Stimulated activated memory B cell treated with anti-CD40 and anti-IgM and Interleukin-4, amounts not matched to agents 10 μg/mL and 1 μg/mL and 100 μg/mL, for 72 hours (primary cell): ENCODE measurements around the gene TULP3.

Source experiments
- ATAC-seq: fragments of 150-1000 bp; cut with Tn5 transposase; 2 replicates; pipeline ENCODE4 v1.10.0; 2021
- H3K27ac Mint-ChIP-seq: one replicate; pipeline ENCODE4 v1.8.0; 2022; ENCODE audit warnings: mild to moderate bottlenecking, mixed read lengths
- H3K27me3 Mint-ChIP-seq: one replicate; pipeline ENCODE4 v1.8.0; 2022; ENCODE audit warnings: mixed read lengths
- H3K36me3 Mint-ChIP-seq: one replicate; pipeline ENCODE4 v1.8.0; 2022; ENCODE audit warnings: mixed read lengths
- H3K4me1 Mint-ChIP-seq: one replicate; pipeline ENCODE4 v1.8.0; 2022; ENCODE audit warnings: mixed read lengths
- H3K4me3 Mint-ChIP-seq: one replicate; pipeline ENCODE4 v1.8.0; 2022; ENCODE audit warnings: mild to moderate bottlenecking, moderate library complexity, mixed read lengths
- H3K9me3 Mint-ChIP-seq: one replicate; pipeline ENCODE4 v1.8.0; 2022; ENCODE audit warnings: mixed read lengths

TULP3 gene

GRCh38 chr12:2963154-2963759 is 72.6 kb downstream of the TULP3 start:
- Mint-ChIP-seq H3K4me3 (no peak overlapping the region), H3K27ac (no peak overlapping the region), H3K27me3 (peaks cover 69% of the 10 kb centered on the region), H3K4me1 (peaks cover 18% of the 10 kb centered on the region), H3K9me3 (no peaks in the 10 kb centered on the region), H3K36me3 (no peaks in the 10 kb centered on the region)
- no peak for ATAC-seq

GRCh38 chr12:2963760-2964292 is 73.1 kb downstream of the TULP3 start:
- peaks cover 13% of the 10 kb centered on the region for H3K4me1 Mint-ChIP-seq

GRCh38 chr12:2967651-2968050 is 77.0 kb downstream of the TULP3 start:
- Mint-ChIP-seq H3K27ac (no peak overlapping the region), H3K9me3 (no peaks in the 10 kb centered on the region), H3K4me3 (no peak overlapping the region), H3K4me1 (no peaks in the 10 kb centered on the region), H3K27me3 (peaks cover 47% of the 10 kb centered on the region), H3K36me3 (no peaks in the 10 kb centered on the region)
- ATAC-seq = no peak

More at GRCh38 chr12:2963760-2964292, 73.1 kb downstream of the TULP3 start:
- H3K9me3 Mint-ChIP-seq = no peaks in the 10 kb centered on the region
- H3K27ac Mint-ChIP-seq = no peak overlapping the region
- no peak for ATAC-seq
- H3K4me3 Mint-ChIP-seq = no peak overlapping the region
- no peaks in the 10 kb centered on the region for H3K36me3 Mint-ChIP-seq
- peaks cover 64% of the 10 kb centered on the region for H3K27me3 Mint-ChIP-seq

GRCh38 chr12:2970744-2971143 is 80.1 kb downstream of the TULP3 start:
- peaks cover 34% of the 10 kb centered on the region for H3K27me3 Mint-ChIP-seq
- no peaks in the 10 kb centered on the region for H3K36me3 Mint-ChIP-seq
- H3K9me3 Mint-ChIP-seq = no peaks in the 10 kb centered on the region
- H3K4me3 Mint-ChIP-seq = no peak overlapping the region
- ATAC-seq = peak; percentile 5
- H3K4me1 Mint-ChIP-seq = no peaks in the 10 kb centered on the region
- no peak overlapping the region for H3K27ac Mint-ChIP-seq

GRCh38 chr12:2973566-2973965 is 82.9 kb downstream of the TULP3 start:
- Mint-ChIP-seq H3K4me3 (no peak overlapping the region), H3K9me3 (no peaks in the 10 kb centered on the region), H3K27ac (no peak overlapping the region), H3K36me3 (no peaks in the 10 kb centered on the region), H3K4me1 (no peaks in the 10 kb centered on the region), H3K27me3 (peaks cover 48% of the 10 kb centered on the region)
- no peak for ATAC-seq

GRCh38 chr12:2974560-2974971 is 83.9 kb downstream of the TULP3 start:
- H3K27ac Mint-ChIP-seq = no peak overlapping the region
- no peaks in the 10 kb centered on the region for H3K9me3 Mint-ChIP-seq
- H3K4me3 Mint-ChIP-seq = no peak overlapping the region

GRCh38 chr12:2976581-2976996 is 85.9 kb downstream of the TULP3 start:
- H3K4me3 Mint-ChIP-seq = no peak overlapping the region
- ATAC-seq = no peak

More at GRCh38 chr12:2974560-2974971, 83.9 kb downstream of the TULP3 start:
- peaks cover 50% of the 10 kb centered on the region for H3K27me3 Mint-ChIP-seq
- ATAC-seq = no peak
- no peaks in the 10 kb centered on the region for H3K36me3 Mint-ChIP-seq
- H3K4me1 Mint-ChIP-seq = no peaks in the 10 kb centered on the region

GRCh38 chr12:2977776-2978175 is 87.1 kb downstream of the TULP3 start:
- H3K27me3 Mint-ChIP-seq = peaks cover 48% of the 10 kb centered on the region
- ATAC-seq = no peak
- no peak overlapping the region for H3K4me3 Mint-ChIP-seq
- no peaks in the 10 kb centered on the region for H3K9me3 Mint-ChIP-seq
- H3K4me1 Mint-ChIP-seq = no peaks in the 10 kb centered on the region
- no peak overlapping the region for H3K27ac Mint-ChIP-seq
- no peaks in the 10 kb centered on the region for H3K36me3 Mint-ChIP-seq

More at GRCh38 chr12:2976581-2976996, 85.9 kb downstream of the TULP3 start:
- Mint-ChIP-seq H3K9me3 (no peaks in the 10 kb centered on the region), H3K4me1 (no peaks in the 10 kb centered on the region), H3K27ac (no peak overlapping the region), H3K27me3 (peaks cover 51% of the 10 kb centered on the region), H3K36me3 (no peaks in the 10 kb centered on the region)

GRCh38 chr12:2979806-2980205 is 89.1 kb downstream of the TULP3 start:
- ATAC-seq = no peak
- no peaks in the 10 kb centered on the region for H3K9me3 Mint-ChIP-seq
- H3K4me1 Mint-ChIP-seq = no peaks in the 10 kb centered on the region
- H3K4me3 Mint-ChIP-seq = no peak overlapping the region
- peaks cover 48% of the 10 kb centered on the region for H3K27me3 Mint-ChIP-seq
- no peaks in the 10 kb centered on the region for H3K36me3 Mint-ChIP-seq
- H3K27ac Mint-ChIP-seq = no peak overlapping the region

GRCh38 chr12:2980630-2981029 is 89.9 kb downstream of the TULP3 start:
- H3K36me3 Mint-ChIP-seq = no peaks in the 10 kb centered on the region
- peaks cover 46% of the 10 kb centered on the region for H3K27me3 Mint-ChIP-seq
- ATAC-seq = no peak
- no peaks in the 10 kb centered on the region for H3K9me3 Mint-ChIP-seq
- no peak overlapping the region for H3K27ac Mint-ChIP-seq
- H3K4me3 Mint-ChIP-seq = no peak overlapping the region
- no peaks in the 10 kb centered on the region for H3K4me1 Mint-ChIP-seq

- H3K27me3 Mint-ChIP-seq = peaks cover 34% of the 10 kb centered on the region
- no peaks in the 10 kb centered on the region for H3K4me1 Mint-ChIP-seq
- no peak overlapping the region for H3K27ac Mint-ChIP-seq
Measured at GRCh38 chr12:2982361-2982760, 91.7 kb downstream of the TULP3 start.

GRCh38 chr12:2984249-2984648 is 93.6 kb downstream of the TULP3 start:
- no peak overlapping the region for H3K27ac Mint-ChIP-seq
- no peaks in the 10 kb centered on the region for H3K36me3 Mint-ChIP-seq
- ATAC-seq = no peak

More at GRCh38 chr12:2982361-2982760, 91.7 kb downstream of the TULP3 start:
- no peaks in the 10 kb centered on the region for H3K9me3 Mint-ChIP-seq
- no peak overlapping the region for H3K4me3 Mint-ChIP-seq
- no peaks in the 10 kb centered on the region for H3K36me3 Mint-ChIP-seq
- no peak for ATAC-seq

GRCh38 chr12:2984698-2985097 is 94.0 kb downstream of the TULP3 start:
- H3K36me3 Mint-ChIP-seq = peaks cover 3% of the 10 kb centered on the region
- H3K4me3 Mint-ChIP-seq = no peak overlapping the region
- peaks cover 7% of the 10 kb centered on the region for H3K9me3 Mint-ChIP-seq
- H3K27ac Mint-ChIP-seq = no peak overlapping the region
- peaks cover 13% of the 10 kb centered on the region for H3K27me3 Mint-ChIP-seq
- no peak for ATAC-seq
- no peaks in the 10 kb centered on the region for H3K4me1 Mint-ChIP-seq

More at GRCh38 chr12:2984249-2984648, 93.6 kb downstream of the TULP3 start:
- Mint-ChIP-seq H3K4me1 (no peaks in the 10 kb centered on the region), H3K4me3 (no peak overlapping the region), H3K27me3 (peaks cover 17% of the 10 kb centered on the region), H3K9me3 (peaks cover 4% of the 10 kb centered on the region)

GRCh38 chr12:2986876-2987275 is 96.2 kb downstream of the TULP3 start:
- H3K27ac Mint-ChIP-seq = no peak overlapping the region
- no peak overlapping the region for H3K4me3 Mint-ChIP-seq
- peaks cover 7% of the 10 kb centered on the region for H3K36me3 Mint-ChIP-seq
- no peaks in the 10 kb centered on the region for H3K4me1 Mint-ChIP-seq
- no peak for ATAC-seq
- H3K27me3 Mint-ChIP-seq = peaks cover 10% of the 10 kb centered on the region
- H3K9me3 Mint-ChIP-seq = peaks cover 9% of the 10 kb centered on the region

GRCh38 chr12:2988494-2988893 is 97.8 kb downstream of the TULP3 start:
- peaks cover 10% of the 10 kb centered on the region for H3K27me3 Mint-ChIP-seq
- H3K4me1 Mint-ChIP-seq = no peaks in the 10 kb centered on the region
- H3K27ac Mint-ChIP-seq = no peak overlapping the region
- H3K4me3 Mint-ChIP-seq = no peak overlapping the region
- peaks cover 7% of the 10 kb centered on the region for H3K36me3 Mint-ChIP-seq
- peaks cover 9% of the 10 kb centered on the region for H3K9me3 Mint-ChIP-seq
- ATAC-seq = no peak
